Spleen (tissue), 11 donors: ENCODE results near the gene CYLD. TPM values are rescaled to one million over a fixed set of nuclear protein-coding genes. Genes with fewer than 3 reads are reported as not detected.

ENCODE experiments used
- DNase-seq: peaks from one replicate; pipeline ENCODE4 v3.0.0-alpha.2; 2020
- H3K27ac ChIP-seq, 8 donors: fragments of 200-600 bp; sonication (generic) in 7 of 8; 1 replicate in 4 of 8; 2 replicates in 4 of 8; pipeline versions ENCODE4 v1.5.0 to v1.8.0; 2016 to 2021; ENCODE audit warnings: inconsistent platforms in 4 of 8, mild to moderate bottlenecking in 4 of 8, moderate library complexity in 1 of 8
- H3K27me3 ChIP-seq, 7 donors: fragments of 200-600 bp; sonication (generic) in 6 of 7; replicated peaks in 1 of 7; 1 replicate in 4 of 7; 2 replicates in 3 of 7; pipeline versions ENCODE4 v1.5.0 to v1.8.0; 2016 to 2021; ENCODE audit warnings: inconsistent platforms in 3 of 7, mild to moderate bottlenecking in 1 of 7
- H3K36me3 ChIP-seq, 6 donors: fragments of 200-600 bp; sonication (generic) in 5 of 6; 1 replicate in 4 of 6; 2 replicates in 2 of 6; pipeline versions ENCODE4 v1.5.0 to v1.8.0; 2016 to 2021; ENCODE audit warnings: inconsistent platforms in 2 of 6
- H3K4me1 ChIP-seq, 6 donors: fragments of 200-600 bp; sonication (generic) in 5 of 6; 1 replicate in 3 of 6; 2 replicates in 3 of 6; pipeline versions ENCODE4 v1.5.0 to v1.8.0; 2016 to 2021; ENCODE audit warnings: inconsistent platforms in 3 of 6
- H3K4me3 ChIP-seq, 8 donors: fragments of 200-600 bp; sonication (generic) in 7 of 8; 1 replicate in 4 of 8; 2 replicates in 4 of 8; pipeline versions ENCODE4 v1.5.0 to v1.8.0; 2016 to 2021; ENCODE audit warnings: inconsistent platforms in 4 of 8, mild to moderate bottlenecking in 4 of 8, moderate library complexity in 2 of 8
- H3K9me3 ChIP-seq, 8 donors: fragments of 200-600 bp; sonication (generic) in 7 of 8; 1 replicate in 4 of 8; 2 replicates in 4 of 8; pipeline versions ENCODE4 v1.5.0 to v1.8.0; 2016 to 2021; ENCODE audit warnings: inconsistent platforms in 4 of 8
- CTCF ChIP-seq, 11 experiments: fragments of 200-600 bp in 7 of 11; fragments of 450-650 bp in 4 of 11; sonication (generic) in 4 of 11; IDR thresholded peaks in 8 of 11; conservative IDR thresholded peaks in 3 of 11; 1 replicate in 7 of 11; 2 replicates in 4 of 11; pipeline versions ENCODE4 v1.4.0 to v1.8.0; 2016 to 2021; ENCODE audit warnings: antibody characterized with exemption in 11 of 11, inconsistent platforms in 4 of 11, mild to moderate bottlenecking in 1 of 11
- POLR2A ChIP-seq, 3 donors: fragments of 450-650 bp; IDR thresholded peaks; one replicate each; pipeline ENCODE4 v1.5.1; 2017; ENCODE audit warnings: antibody characterized with exemption in 3 of 3, mild to moderate bottlenecking in 1 of 3
- POLR2AphosphoS5 ChIP-seq, 3 donors: sonication (generic); formaldehyde crosslinking; IDR thresholded peaks; one replicate each; pipeline ENCODE4 v1.5.1; 2017; ENCODE audit warnings: antibody characterized with exemption in 3 of 3
- WGBS, 5 donors: extraction: QIAGEN DNeasy Blood & Tissue Kit in 3 of 5; methylation state at CpG; one replicate each; pipeline versions ENCODE4 v1.1.5 to v1.1.7; 2013 to 2018; 5-methylcytosine and 5-hydroxymethylcytosine counted together
- intact Hi-C: fragments of 100-400 bp; cut with DNase I; formaldehyde crosslinking; loops from one replicate; pipeline ENCODE4 v1.15.0; 2023; ENCODE audit warnings: low total_unique reads
- polyA plus RNA-seq, 3 donors: library from polyadenylated mRNA; stranded (reverse); fragments of 200-250 nt; gene quantifications; one replicate each; pipeline ENCODE4 v1.2.1, GENCODE V29; 2013
- total RNA-seq, 7 donors: library from RNA; depleted of rRNA in 3 of 7; stranded (reverse); fragments of >200 nt in 3 of 7; fragmentation: NEBNext Ultra II Directional in 4 of 7; extraction: Animal tissue kit (Norgen Biotek cat#: 25700) in 4 of 7; gene quantifications; one replicate each; pipeline versions ENCODE4 v1.1.0 to v1.2.1, GENCODE V29; 2016 to 2021
- donor health status: healthy with polysubstance abuse.
- donor health status: DM: no; HTN: no; CAD: no; lungs with moderate emphysema.
- donor health status: DM: no; HTN: no; CAD: no.
- donor health status: Bipolar disorder and iron deficiency.
- donor health status: healthy.
- donor health status: DM: no; HTN: no; CAD: no.
- donor health status: DM: yes; HTN: yes; CAD: no.

CYLD gene
- total and polyA plus RNA-seq, 10 donors = 19.9 to 133 (median 103) TPM

GRCh38 chr16:50837324-50837723 is 95.4 kb downstream of the CYLD start:
- intact Hi-C loops = no loop called here
- no peak for DNase-seq
- TF ChIP-seq CTCF (IDR thresholded peaks at IDR 0.05 in 8 of 11, conservative IDR thresholded peaks at IDR 0.05 in 3 of 11) (no peak), POLR2AphosphoS5 (IDR thresholded peaks at IDR 0.05) (no peak), POLR2A (IDR thresholded peaks at IDR 0.05) (no peak)
- Histone ChIP-seq H3K27me3 (peaks cover 0 to 42% (median 15%) of the 10 kb centered on the region in 7 donors), H3K9me3 (peaks cover 0 to 6% (median 0%) of the 10 kb centered on the region in 8 donors), H3K4me1 (peaks cover 0 to 13% (median 8%) of the 10 kb centered on the region in 6 donors), H3K27ac (no peak overlapping the region), H3K36me3 (no peaks in the 10 kb centered on the region), H3K4me3 (no peak overlapping the region)
- WGBS, 5 donors = 75 to 93% (median 89%) methylated on average over 2 of the region's 2 CpGs

GRCh38 chr16:50838165-50838564 is 96.3 kb downstream of the CYLD start:
- Histone ChIP-seq H3K27ac (no peak overlapping the region), H3K4me1 (peaks cover 0 to 13% (median 8%) of the 10 kb centered on the region in 6 donors), H3K9me3 (peaks cover 0 to 5% (median 0%) of the 10 kb centered on the region in 8 donors), H3K36me3 (no peaks in the 10 kb centered on the region), H3K27me3 (peaks cover 0 to 45% (median 15%) of the 10 kb centered on the region in 7 donors), H3K4me3 (no peak overlapping the region)
- 60 to 74% (median 69%) methylated on average over 2 of the region's 2 CpGs for WGBS, 5 donors
- intact Hi-C loops = no loop called here
- DNase-seq = no peak
- no peak for TF ChIP-seq CTCF (IDR thresholded peaks at IDR 0.05 in 8 of 11, conservative IDR thresholded peaks at IDR 0.05 in 3 of 11)
- TF ChIP-seq POLR2AphosphoS5 (IDR thresholded peaks at IDR 0.05) = no peak
- TF ChIP-seq POLR2A (IDR thresholded peaks at IDR 0.05) = no peak

- no peak overlapping the region for H3K27ac ChIP-seq
- no peak overlapping the region for H3K4me3 ChIP-seq
- peaks cover 0 to 13% (median 8%) of the 10 kb centered on the region in 6 donors for H3K4me1 ChIP-seq
- intact Hi-C loops = no loop called here
- WGBS, 5 donors = 75 to 93% (median 83%) methylated on average over 2 of the region's 2 CpGs
- DNase-seq = no peak
- no peaks in the 10 kb centered on the region for H3K9me3 ChIP-seq
- peaks cover 0 to 40% (median 15%) of the 10 kb centered on the region in 7 donors for H3K27me3 ChIP-seq
- no peaks in the 10 kb centered on the region for H3K36me3 ChIP-seq
- TF ChIP-seq POLR2A (IDR thresholded peaks at IDR 0.05) = no peak
- TF ChIP-seq POLR2AphosphoS5 (IDR thresholded peaks at IDR 0.05) = no peak
- TF ChIP-seq CTCF (IDR thresholded peaks at IDR 0.05 in 8 of 11, conservative IDR thresholded peaks at IDR 0.05 in 3 of 11) = no peak
Measured at GRCh38 chr16:50838885-50839284, 97.0 kb downstream of the CYLD start.

- H3K27ac ChIP-seq = no peak overlapping the region
- peaks cover 0 to 13% (median 8%) of the 10 kb centered on the region in 6 donors for H3K4me1 ChIP-seq
- 82 to 91% (median 85%) methylated on average over 5 of the region's 5 CpGs for WGBS, 5 donors
- peaks cover 0 to 35% (median 15%) of the 10 kb centered on the region in 7 donors for H3K27me3 ChIP-seq
- H3K4me3 ChIP-seq = no peak overlapping the region
- no peaks in the 10 kb centered on the region for H3K36me3 ChIP-seq
- no peaks in the 10 kb centered on the region for H3K9me3 ChIP-seq
- DNase-seq = no peak
- no peak for TF ChIP-seq POLR2AphosphoS5 (IDR thresholded peaks at IDR 0.05)
- TF ChIP-seq CTCF (IDR thresholded peaks at IDR 0.05 in 8 of 11, conservative IDR thresholded peaks at IDR 0.05 in 3 of 11) = no peak
- no peak for TF ChIP-seq POLR2A (IDR thresholded peaks at IDR 0.05)
- intact Hi-C loops = no loop called here
Measured at GRCh38 chr16:50839356-50839755, 97.5 kb downstream of the CYLD start.
